Loucy (cell line): Measurements from ENCODE around the gene VPS52.

Source experiments
- H2AFZ ChIP-seq: fragments of 200-600 bp; sonication (generic); 2 replicates; pipeline ENCODE4 v1.6.0; 2016; ENCODE audit warnings: antibody characterized with exemption, mild to moderate bottlenecking, low read length, moderate library complexity
- H3F3A ChIP-seq: fragments of 200-600 bp; 2 replicates; pipeline ENCODE4 v1.6.0; 2016; ENCODE audit warnings: antibody characterized with exemption, low read depth, mild to moderate bottlenecking
- H3K27me3 ChIP-seq: fragments of 200-600 bp; sonication (generic); 2 replicates; pipeline ENCODE4 v1.6.1; 2014; ENCODE audit warnings: low read length, mild to moderate bottlenecking; ENCODE audit not compliant: insufficient read depth, poor library complexity, severe bottlenecking
- H3K36me3 ChIP-seq: fragments of 200-600 bp; sonication (generic); 2 replicates; pipeline ENCODE4 v1.6.1; 2016; ENCODE audit warnings: low read length; ENCODE audit not compliant: insufficient read depth
- H3K4me1 ChIP-seq: fragments of 200-600 bp; sonication (generic); 2 replicates; pipeline ENCODE4 v1.5.1; 2014; ENCODE audit warnings: low read length, mild to moderate bottlenecking; ENCODE audit not compliant: insufficient read depth, poor library complexity, severe bottlenecking
- H3K4me2 ChIP-seq: fragments of 200-600 bp; sonication (generic); 2 replicates; pipeline ENCODE4 v1.6.0; 2014; ENCODE audit warnings: antibody characterized with exemption, low read length, low read depth, mild to moderate bottlenecking; ENCODE audit not compliant: poor library complexity, severe bottlenecking
- H3K4me3 ChIP-seq: fragments of 200-600 bp; sonication (generic); 2 replicates; pipeline ENCODE4 v1.5.1; 2014; ENCODE audit warnings: low read length, mild to moderate bottlenecking, mixed read lengths; ENCODE audit not compliant: poor library complexity, severe bottlenecking
- H3K79me2 ChIP-seq: fragments of 200-600 bp; sonication (generic); 2 replicates; pipeline ENCODE4 v1.6.1; 2014; ENCODE audit warnings: low read length; ENCODE audit not compliant: insufficient read depth
- H3K9ac ChIP-seq: fragments of 200-600 bp; sonication (generic); 2 replicates; pipeline ENCODE4 v1.6.0; 2014; ENCODE audit warnings: mild to moderate bottlenecking, low read depth, low read length, moderate library complexity; ENCODE audit not compliant: poor library complexity, severe bottlenecking
- H3K9me2 ChIP-seq: fragments of 200-600 bp; sonication (generic); replicated peaks from 2 replicates; pipeline ENCODE4 v1.6.1; 2016; ENCODE audit warnings: low read depth, low read length, mixed read lengths
- H3K9me3 ChIP-seq: fragments of 200-600 bp; sonication (generic); 2 replicates; pipeline ENCODE4 v1.6.1; 2014; ENCODE audit warnings: mild to moderate bottlenecking, antibody characterized with exemption, low read length, low read depth; ENCODE audit not compliant: insufficient read depth
- H4K20me1 ChIP-seq: fragments of 200-600 bp; sonication (generic); 2 replicates; pipeline ENCODE4 v1.6.0; 2014; ENCODE audit warnings: antibody characterized with exemption, low read length, mild to moderate bottlenecking; ENCODE audit not compliant: insufficient read depth, poor library complexity, severe bottlenecking
- EZH2phosphoT487 ChIP-seq: fragments of 200-600 bp; IDR thresholded peaks from 2 replicates; pipeline ENCODE4 v1.6.1; 2018; ENCODE audit warnings: antibody characterized with exemption, mild to moderate bottlenecking, moderate library complexity, borderline replicate concordance
- TF ChIP-seq, protein P1 (sequence below): fragments of 200-600 bp; sonication (generic); conservative IDR thresholded peaks from 2 replicates; pipeline ENCODE4 v1.5.1; 2014; ENCODE audit warnings: mild to moderate bottlenecking, antibody characterized with exemption, low read length

The VPS52 gene

DNA sequence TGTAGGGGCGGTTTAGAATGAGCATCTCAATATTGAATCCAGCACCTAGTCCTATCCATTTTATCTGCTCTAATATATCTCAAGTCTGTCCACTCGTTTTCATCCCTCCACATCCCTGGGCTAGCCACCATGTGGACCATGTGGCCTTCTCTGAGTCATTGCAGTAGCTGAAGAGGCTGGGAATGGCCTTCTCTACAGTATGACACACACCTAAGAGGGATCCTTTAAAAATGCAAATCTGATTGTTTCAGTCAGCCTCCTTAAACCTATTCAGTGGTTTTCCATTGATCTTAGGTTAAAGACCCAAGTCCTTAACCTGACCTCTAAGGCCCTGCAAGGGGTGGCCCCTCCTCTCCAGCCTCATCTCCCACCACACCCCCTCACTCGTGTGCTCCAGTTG lies 54.0 kb downstream of the VPS52 start:
- no peaks in the 10 kb centered on the region for H3K9me3 ChIP-seq

DNA sequence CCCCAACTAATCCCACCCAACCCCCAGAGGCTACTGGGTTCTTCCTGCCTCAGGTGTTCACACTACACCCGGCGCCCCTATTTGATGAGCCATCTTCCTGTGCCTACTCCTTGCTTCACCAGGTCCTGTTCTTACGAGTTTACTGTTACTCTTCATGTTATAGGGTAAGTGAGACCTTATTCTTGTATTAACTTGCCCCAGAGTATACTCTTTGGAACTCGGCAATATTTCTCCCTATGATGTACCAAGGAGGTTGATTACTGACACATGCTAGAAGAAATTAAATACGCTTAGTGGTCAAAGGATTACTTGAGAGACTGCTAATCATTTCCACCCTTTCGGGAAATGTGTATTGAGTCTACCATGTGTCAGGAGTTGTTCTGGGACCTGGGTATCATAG lies 54.4 kb downstream of the VPS52 start:
- Histone ChIP-seq H3K9ac (no peak overlapping the region), H3K4me3 (no peak overlapping the region), H2AFZ (no peak overlapping the region), H3K4me2 (no peak overlapping the region), H4K20me1 (no peaks in the 10 kb centered on the region), H3K9me3 (no peaks in the 10 kb centered on the region), H3K27me3 (no peaks in the 10 kb centered on the region), H3K4me1 (no peaks in the 10 kb centered on the region), H3K79me2 (no peaks in the 10 kb centered on the region), H3F3A (no peaks in the 10 kb centered on the region), H3K9me2 (no peaks in the 10 kb centered on the region), H3K36me3 (no peaks in the 10 kb centered on the region)
- TF ChIP-seq, protein P1, sequence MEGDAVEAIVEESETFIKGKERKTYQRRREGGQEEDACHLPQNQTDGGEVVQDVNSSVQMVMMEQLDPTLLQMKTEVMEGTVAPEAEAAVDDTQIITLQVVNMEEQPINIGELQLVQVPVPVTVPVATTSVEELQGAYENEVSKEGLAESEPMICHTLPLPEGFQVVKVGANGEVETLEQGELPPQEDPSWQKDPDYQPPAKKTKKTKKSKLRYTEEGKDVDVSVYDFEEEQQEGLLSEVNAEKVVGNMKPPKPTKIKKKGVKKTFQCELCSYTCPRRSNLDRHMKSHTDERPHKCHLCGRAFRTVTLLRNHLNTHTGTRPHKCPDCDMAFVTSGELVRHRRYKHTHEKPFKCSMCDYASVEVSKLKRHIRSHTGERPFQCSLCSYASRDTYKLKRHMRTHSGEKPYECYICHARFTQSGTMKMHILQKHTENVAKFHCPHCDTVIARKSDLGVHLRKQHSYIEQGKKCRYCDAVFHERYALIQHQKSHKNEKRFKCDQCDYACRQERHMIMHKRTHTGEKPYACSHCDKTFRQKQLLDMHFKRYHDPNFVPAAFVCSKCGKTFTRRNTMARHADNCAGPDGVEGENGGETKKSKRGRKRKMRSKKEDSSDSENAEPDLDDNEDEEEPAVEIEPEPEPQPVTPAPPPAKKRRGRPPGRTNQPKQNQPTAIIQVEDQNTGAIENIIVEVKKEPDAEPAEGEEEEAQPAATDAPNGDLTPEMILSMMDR, result no peak
- no peak for TF ChIP-seq EZH2phosphoT487

More for the DNA sequence above, 54.0 kb downstream of the VPS52 start:
- Histone ChIP-seq H3K4me2 (no peak overlapping the region), H3F3A (no peaks in the 10 kb centered on the region), H3K36me3 (no peaks in the 10 kb centered on the region), H3K9me2 (no peaks in the 10 kb centered on the region), H3K9ac (no peak overlapping the region), H3K4me1 (no peaks in the 10 kb centered on the region), H2AFZ (no peak overlapping the region), H4K20me1 (no peaks in the 10 kb centered on the region), H3K79me2 (no peaks in the 10 kb centered on the region), H3K27me3 (no peaks in the 10 kb centered on the region), H3K4me3 (no peak overlapping the region)
- TF ChIP-seq EZH2phosphoT487, result no peak
- TF ChIP-seq, protein P1, result no peak

DNA sequence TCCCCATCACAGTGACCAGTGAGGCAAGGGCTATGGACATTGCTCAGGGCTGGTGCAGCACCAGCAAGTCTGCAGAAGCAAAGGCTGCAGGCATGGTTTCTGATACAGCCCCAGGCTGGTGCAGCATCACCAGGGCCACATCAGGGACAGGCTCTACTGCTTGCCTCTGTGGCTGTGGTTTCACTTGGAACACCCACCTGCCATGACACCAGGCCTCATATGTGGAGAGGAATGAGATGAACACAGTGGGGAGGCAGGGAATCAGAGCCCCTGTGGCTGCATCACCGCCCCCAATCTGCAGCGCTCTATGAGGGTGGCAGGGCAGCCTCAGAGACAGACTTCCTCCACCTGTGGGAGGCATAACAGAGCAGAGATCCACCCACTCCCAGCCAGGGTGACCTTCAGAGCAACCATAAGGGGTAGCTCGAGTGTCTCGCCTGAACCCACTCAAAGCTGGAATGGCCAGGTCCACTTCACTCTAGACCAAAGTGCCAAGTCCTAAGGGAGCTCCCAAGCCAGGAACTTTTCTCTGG lies 55.5 kb downstream of the VPS52 start:
- H4K20me1 ChIP-seq, result no peaks in the 10 kb centered on the region
- no peaks in the 10 kb centered on the region for H3K36me3 ChIP-seq
- no peak overlapping the region for H3K4me3 ChIP-seq
- H3K9me3 ChIP-seq, result no peaks in the 10 kb centered on the region
- no peaks in the 10 kb centered on the region for H3K4me1 ChIP-seq
- TF ChIP-seq, protein P1, result no peak
- TF ChIP-seq EZH2phosphoT487, result no peak
- H3K9me2 ChIP-seq, result no peaks in the 10 kb centered on the region
- no peaks in the 10 kb centered on the region for H3F3A ChIP-seq
- H3K27me3 ChIP-seq, result no peaks in the 10 kb centered on the region
- H3K79me2 ChIP-seq, result no peaks in the 10 kb centered on the region
- no peak overlapping the region for H3K4me2 ChIP-seq
- no peak overlapping the region for H2AFZ ChIP-seq
- H3K9ac ChIP-seq, result no peak overlapping the region
